ENCODE data around the gene RTKN.

RTKN gene

GRCh38 chr2:74481961-74482800 lies 40.4 kb upstream of the RTKN start:
- in situ Hi-C loops (cut with HindIII; ENCODE audit: low sequenced_read_pairs): no loop called here
- peak overlapping the region; percentile 87 for H3K4me3 ChIP-seq (ENCODE audit: low read depth, low read length)
- DNase-seq (ENCODE audit: low read depth, low spot score): no peak
- TF ChIP-seq CTCF (IDR thresholded peaks at IDR 0.05; ENCODE audit: low read depth, low read length): no peak

DNA sequence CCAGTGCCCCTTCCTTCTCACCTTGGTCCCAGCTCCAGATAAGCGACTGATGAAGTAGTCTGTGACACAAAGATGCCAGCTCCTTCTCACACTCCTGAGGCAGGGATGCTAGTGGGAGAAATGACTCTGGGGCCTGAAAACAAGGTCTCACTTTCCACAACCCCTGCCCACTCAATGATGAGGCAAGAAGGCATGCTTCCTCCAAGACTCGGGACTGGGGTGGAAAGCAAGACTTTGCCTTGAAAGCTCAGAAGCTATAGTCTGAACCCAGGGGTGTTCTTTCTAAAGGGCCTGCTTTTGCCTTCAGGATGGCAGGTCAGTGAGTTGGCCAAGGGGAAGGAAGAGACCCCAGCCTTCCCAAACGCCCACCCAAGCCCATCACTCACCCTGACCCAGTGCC lies 39.7 kb upstream of the RTKN start:
- in situ Hi-C loops (cut with HindIII; ENCODE audit: low sequenced_read_pairs): no loop called here
- DNase-seq (ENCODE audit: low read depth, low spot score): no peak
- no peak for TF ChIP-seq CTCF (IDR thresholded peaks at IDR 0.05; ENCODE audit: low read depth, low read length)
- H3K4me3 ChIP-seq (ENCODE audit: low read depth, low read length): peak overlapping the region; percentile 87

DNA sequence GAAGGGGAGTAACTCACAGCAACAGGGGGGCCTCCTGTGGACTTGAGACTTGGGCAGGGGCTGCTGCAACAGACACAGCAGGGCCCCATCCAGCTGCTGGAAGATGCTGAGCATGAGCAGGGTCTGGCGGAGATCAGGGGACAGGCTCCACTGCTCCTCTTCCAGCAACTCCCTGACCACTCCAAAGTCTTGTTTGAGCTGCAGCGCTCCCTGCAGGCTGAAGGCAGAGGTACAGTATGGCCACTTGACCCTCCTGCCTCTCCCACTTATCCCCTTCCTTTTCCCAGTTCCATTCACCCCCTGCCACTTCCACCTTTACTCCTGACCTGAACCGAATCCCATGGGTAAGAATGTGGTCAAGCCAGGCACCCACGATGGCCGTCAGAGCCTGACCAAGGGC lies 33.2 kb upstream of the RTKN start:
- no peak for DNase-seq (ENCODE audit: low read depth, low spot score)
- peak; percentile 40 for TF ChIP-seq CTCF (IDR thresholded peaks at IDR 0.05; ENCODE audit: low read depth, low read length)
- H3K4me3 ChIP-seq (ENCODE audit: low read depth, low read length): no peak overlapping the region
- in situ Hi-C loops (cut with HindIII; ENCODE audit: low sequenced_read_pairs): no loop called here

GRCh38 chr2:74474481-74474880 lies 32.7 kb upstream of the RTKN start:
- in situ Hi-C loops (cut with HindIII; ENCODE audit: low sequenced_read_pairs): no loop called here
- DNase-seq (ENCODE audit: low read depth, low spot score): no peak
- no peak for TF ChIP-seq CTCF (IDR thresholded peaks at IDR 0.05; ENCODE audit: low read depth, low read length)
- no peak overlapping the region for H3K4me3 ChIP-seq (ENCODE audit: low read depth, low read length)

DNA sequence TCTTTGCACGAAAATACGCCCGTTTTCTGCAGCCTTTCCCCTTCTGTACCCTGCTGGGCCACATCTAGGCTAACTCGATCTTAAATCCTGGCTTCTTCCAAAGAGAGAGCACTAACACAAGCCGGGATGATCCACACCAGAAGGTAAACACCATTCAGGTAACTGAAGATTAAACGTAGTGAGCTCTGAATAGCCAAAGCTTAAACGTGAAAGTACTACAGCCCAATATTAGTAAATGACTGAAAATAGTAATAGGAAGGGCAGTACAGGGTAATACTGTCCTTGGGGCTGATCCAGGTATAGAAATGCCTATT lies 31.2 kb upstream of the RTKN start:
- no peak for DNase-seq (ENCODE audit: low read depth, low spot score)
- in situ Hi-C loops (cut with HindIII; ENCODE audit: low sequenced_read_pairs): no loop called here
- peak overlapping the region; percentile 64 for H3K4me3 ChIP-seq (ENCODE audit: low read depth, low read length)
- TF ChIP-seq CTCF (IDR thresholded peaks at IDR 0.05; ENCODE audit: low read depth, low read length): no peak

- TF ChIP-seq CTCF (IDR thresholded peaks at IDR 0.05; ENCODE audit: low read depth, low read length): no peak
- in situ Hi-C loops (cut with HindIII; ENCODE audit: low sequenced_read_pairs): no loop called here
- H3K4me3 ChIP-seq (ENCODE audit: low read depth, low read length): peak within 1 kb of the TSS; percentile 64
- DNase-seq (ENCODE audit: low read depth, low spot score): peak; percentile 93
Observed at GRCh38 chr2:74472086-74472944, 30.6 kb upstream of the RTKN start, which contains the start of gene MRPL53. TSS of gene MRPL53 (minus strand) at chr2:74472680. CDS start at chr2:74472660, 20 bp downstream.

All from astrocyte of the spinal cord (primary cell).